Suprapubic skin (tissue), 4 donors: ENCODE results near the gene RILPL2. TPM values are rescaled to one million over a fixed set of nuclear protein-coding genes. Genes with fewer than 3 reads are reported as not detected.
"Not testable (repeated sequence)": the region's sequence is repeated elsewhere in the genome, so short reads cannot be mapped to it uniquely, and the experiment has no call there.

Experiments used
- DNase-seq, 2 donors: peaks; one replicate each; pipeline ENCODE4 v3.0.0-alpha.2; 2019; ENCODE audit warnings: low spot score in 2 of 2
- H3K27ac ChIP-seq: fragments of 200-600 bp; sonication (generic); one replicate; pipeline ENCODE4 v1.5.1; 2019
- H3K27me3 ChIP-seq: fragments of 200-600 bp; sonication (generic); one replicate; pipeline ENCODE4 v1.5.1; 2019
- H3K36me3 ChIP-seq: fragments of 200-600 bp; sonication (generic); one replicate; pipeline ENCODE4 v1.5.1; 2019
- H3K4me1 ChIP-seq: fragments of 200-600 bp; sonication (generic); one replicate; pipeline ENCODE4 v1.5.1; 2019
- H3K4me3 ChIP-seq: fragments of 200-600 bp; sonication (generic); one replicate; pipeline ENCODE4 v1.5.1; 2019; ENCODE audit warnings: mild to moderate bottlenecking
- H3K9me3 ChIP-seq: fragments of 200-600 bp; sonication (generic); one replicate; pipeline ENCODE4 v1.5.1; 2019
- EP300 ChIP-seq: sonication (generic); formaldehyde crosslinking; IDR thresholded peaks from one replicate; pipeline ENCODE4 v1.6.1; 2017; ENCODE audit warnings: antibody characterized with exemption
- POLR2A ChIP-seq, 2 donors: fragments of 450-650 bp; IDR thresholded peaks; one replicate each; pipeline ENCODE4 v1.6.1; 2017; ENCODE audit warnings: antibody characterized with exemption in 2 of 2, mild to moderate bottlenecking in 2 of 2, moderate library complexity in 2 of 2
- POLR2AphosphoS5 ChIP-seq, 3 donors: sonication (generic); formaldehyde crosslinking; IDR thresholded peaks; one replicate each; pipeline ENCODE4 v1.6.1; 2017; ENCODE audit warnings: antibody characterized with exemption in 3 of 3
- WGBS: methylation state at CpG from one replicate; pipeline ENCODE4 v1.1.5; 2018; 5-methylcytosine and 5-hydroxymethylcytosine counted together
- total RNA-seq, 4 donors: library from RNA; depleted of rRNA; stranded (reverse); fragments of >200 nt; gene quantifications; one replicate each; pipeline ENCODE4 v1.1.0, GENCODE V29; 2016
- TF ChIP-seq, protein P1 (sequence below), 2 donors: fragments of 200-600 bp in 1 of 2; fragments of 450-650 bp in 1 of 2; sonication (generic) in 1 of 2; IDR thresholded peaks; one replicate each; pipeline ENCODE4 v1.5.1; 2016 to 2019; ENCODE audit warnings: antibody characterized with exemption in 2 of 2, mild to moderate bottlenecking in 1 of 2, moderate library complexity in 1 of 2

Gene RILPL2
- total RNA-seq, 4 donors from 2014 or later: 3.2 to 6.1 (median 4.3) TPM

DNA sequence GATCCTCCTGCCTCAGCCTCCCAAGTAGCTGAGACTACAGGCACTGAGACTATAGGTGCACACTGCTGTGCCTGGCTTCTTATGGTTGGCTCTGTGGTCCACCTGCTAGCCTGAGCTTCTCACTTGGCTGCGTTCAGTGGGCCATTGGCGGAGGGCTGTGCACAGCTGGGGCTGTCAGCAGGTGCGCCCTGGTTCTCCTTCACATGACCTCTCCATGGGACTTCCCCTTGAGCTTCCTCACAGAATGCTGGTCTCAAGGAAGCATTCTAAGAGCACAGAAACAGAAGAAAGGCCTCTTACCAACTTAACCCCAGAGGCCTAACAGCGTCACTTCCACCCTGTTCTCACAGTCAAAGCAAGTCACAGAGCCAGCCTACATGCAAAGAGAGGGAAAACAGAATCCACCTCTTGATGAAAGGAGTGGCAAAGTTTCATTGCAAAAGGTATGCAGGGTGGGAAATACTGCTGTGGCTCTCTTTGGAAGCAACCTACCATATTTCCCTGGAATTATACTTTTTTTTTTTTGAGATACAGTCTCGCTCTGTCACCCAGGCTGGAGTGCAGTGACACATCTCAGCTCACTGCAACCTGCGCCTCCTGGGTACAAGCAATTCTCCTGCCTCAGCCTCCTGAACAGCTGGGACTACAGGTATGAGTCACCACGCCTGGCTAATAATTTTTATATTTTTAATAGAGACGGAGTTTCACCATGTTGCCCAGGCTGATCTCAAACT is 9.3 kb downstream of the RILPL2 start:
- Histone ChIP-seq H3K9me3 (no peaks in the 10 kb centered on the region), H3K27ac (no peak overlapping the region), H3K4me1 (peaks cover 2% of the 10 kb centered on the region), H3K36me3 (peaks cover 35% of the 10 kb centered on the region), H3K27me3 (no peaks in the 10 kb centered on the region), H3K4me3 (no peak overlapping the region)
- 70% methylated on average over 5 of the region's 8 CpGs for WGBS
- TF ChIP-seq POLR2A (IDR thresholded peaks at IDR 0.05) (no peak), POLR2AphosphoS5 (IDR thresholded peaks at IDR 0.05) (no peak), EP300 (no peak)
- TF ChIP-seq, protein P1, sequence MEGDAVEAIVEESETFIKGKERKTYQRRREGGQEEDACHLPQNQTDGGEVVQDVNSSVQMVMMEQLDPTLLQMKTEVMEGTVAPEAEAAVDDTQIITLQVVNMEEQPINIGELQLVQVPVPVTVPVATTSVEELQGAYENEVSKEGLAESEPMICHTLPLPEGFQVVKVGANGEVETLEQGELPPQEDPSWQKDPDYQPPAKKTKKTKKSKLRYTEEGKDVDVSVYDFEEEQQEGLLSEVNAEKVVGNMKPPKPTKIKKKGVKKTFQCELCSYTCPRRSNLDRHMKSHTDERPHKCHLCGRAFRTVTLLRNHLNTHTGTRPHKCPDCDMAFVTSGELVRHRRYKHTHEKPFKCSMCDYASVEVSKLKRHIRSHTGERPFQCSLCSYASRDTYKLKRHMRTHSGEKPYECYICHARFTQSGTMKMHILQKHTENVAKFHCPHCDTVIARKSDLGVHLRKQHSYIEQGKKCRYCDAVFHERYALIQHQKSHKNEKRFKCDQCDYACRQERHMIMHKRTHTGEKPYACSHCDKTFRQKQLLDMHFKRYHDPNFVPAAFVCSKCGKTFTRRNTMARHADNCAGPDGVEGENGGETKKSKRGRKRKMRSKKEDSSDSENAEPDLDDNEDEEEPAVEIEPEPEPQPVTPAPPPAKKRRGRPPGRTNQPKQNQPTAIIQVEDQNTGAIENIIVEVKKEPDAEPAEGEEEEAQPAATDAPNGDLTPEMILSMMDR (IDR thresholded peaks at IDR 0.05): no peak
- no peak for DNase-seq

DNA sequence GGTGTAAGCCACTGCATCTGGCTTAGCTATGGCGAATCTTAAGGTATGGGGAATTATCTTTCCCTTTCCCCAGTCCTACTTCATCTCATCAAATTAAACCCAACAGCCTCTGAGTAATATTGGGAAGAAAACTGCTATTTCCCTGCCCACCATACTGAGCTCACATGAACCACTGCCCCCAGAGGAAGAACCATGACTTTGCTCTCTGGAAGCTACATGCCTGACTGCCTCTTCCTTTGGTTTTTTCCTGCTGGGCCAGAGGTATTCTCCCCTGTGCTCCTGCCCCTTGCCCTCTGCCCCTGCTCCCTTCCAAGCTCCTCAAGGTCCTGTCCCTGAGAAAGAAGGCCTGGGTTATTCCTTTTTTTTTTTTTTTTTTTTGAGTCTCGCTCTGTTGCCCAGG is 15.2 kb downstream of the RILPL2 start:
- no peak for TF ChIP-seq POLR2A (IDR thresholded peaks at IDR 0.05)
- no peak for TF ChIP-seq EP300

DNA sequence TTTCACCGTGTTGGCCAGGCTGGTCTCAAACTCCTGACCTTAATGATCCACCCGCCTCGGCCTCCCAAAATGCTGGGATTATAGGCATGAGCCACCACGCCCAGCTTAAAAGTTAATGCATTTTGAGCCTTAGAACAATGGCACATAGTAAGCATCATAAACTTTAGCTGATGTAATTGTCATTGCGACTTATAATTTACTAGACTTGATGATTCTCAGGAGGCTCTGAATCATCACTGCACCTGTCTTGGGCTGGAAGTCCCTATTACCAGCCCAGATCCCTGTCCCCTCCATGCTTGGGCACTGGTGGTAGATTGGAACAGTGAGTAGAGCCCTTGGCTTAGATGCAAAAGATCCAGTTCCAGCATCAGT is 26.5 kb downstream of the RILPL2 start:
- TF ChIP-seq POLR2AphosphoS5 (IDR thresholded peaks at IDR 0.05) (no peak), EP300 (no peak), POLR2A (IDR thresholded peaks at IDR 0.05) (no peak)
- TF ChIP-seq, protein P1 (IDR thresholded peaks at IDR 0.05): no peak
- H3K27me3 ChIP-seq: no peaks in the 10 kb centered on the region
- H3K27ac ChIP-seq: no peak overlapping the region
- no peaks in the 10 kb centered on the region for H3K4me1 ChIP-seq
- WGBS: 92% methylated on average over 5 of the region's 5 CpGs
- H3K4me3 ChIP-seq: no peak overlapping the region
- no peaks in the 10 kb centered on the region for H3K9me3 ChIP-seq
- peaks cover 34% of the 10 kb centered on the region for H3K36me3 ChIP-seq
- no peak for DNase-seq

More for the DNA sequence above, 15.2 kb downstream of the RILPL2 start:
- H3K27ac ChIP-seq: no peak overlapping the region
- H3K9me3 ChIP-seq: no peaks in the 10 kb centered on the region
- no peaks in the 10 kb centered on the region for H3K27me3 ChIP-seq
- WGBS: 100% methylated on average over 2 of the region's 2 CpGs
- H3K4me3 ChIP-seq: no peak overlapping the region
- DNase-seq: no peak
- peaks cover 32% of the 10 kb centered on the region for H3K36me3 ChIP-seq
- no peaks in the 10 kb centered on the region for H3K4me1 ChIP-seq

DNA sequence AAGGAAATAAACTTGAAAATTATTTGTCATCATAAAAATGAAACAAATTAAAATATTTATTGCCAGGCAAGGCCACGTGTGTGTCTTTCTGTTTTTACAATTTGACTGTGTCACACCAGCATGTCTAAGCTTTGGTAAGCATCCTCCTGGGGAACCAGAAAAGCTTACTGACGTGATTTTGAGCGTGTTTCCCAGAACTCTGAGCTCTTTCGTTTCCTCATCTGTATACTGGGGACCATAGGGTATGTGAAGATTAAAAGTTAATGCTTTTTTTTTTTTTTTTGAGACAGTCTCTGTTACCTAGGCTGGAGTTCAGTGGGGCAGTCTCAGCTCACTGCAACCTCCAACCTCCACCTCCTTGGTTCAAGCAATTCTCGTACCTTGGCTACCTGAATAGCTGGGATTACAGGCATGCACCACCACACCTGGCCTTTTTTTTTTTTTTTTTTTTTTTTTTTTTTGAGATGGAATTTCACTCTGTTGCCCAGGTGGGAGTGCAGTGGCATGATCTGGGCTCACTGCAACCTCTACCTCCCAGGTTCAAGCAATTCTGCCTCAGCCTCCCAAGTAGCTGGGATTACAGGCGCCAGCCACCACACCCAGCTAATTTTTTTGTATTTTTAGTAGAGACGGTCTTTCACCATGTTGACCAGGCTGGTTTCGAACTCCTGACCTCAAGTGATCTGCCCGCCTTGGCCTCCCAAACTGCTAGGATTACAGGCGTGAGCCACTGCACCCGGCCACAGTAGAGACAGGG is 27.0 kb downstream of the RILPL2 start:
- DNase-seq, H3K27ac ChIP-seq, H3K4me1 ChIP-seq, H3K4me3 ChIP-seq, H3K9me3 ChIP-seq, H3K27me3 ChIP-seq: not testable (repeated sequence)
- whole genome bisulfite sequencing: 87% methylated on average over 10 of the region's 11 CpGs
- peaks cover 40% of the 10 kb centered on the region for H3K36me3 ChIP-seq

DNA sequence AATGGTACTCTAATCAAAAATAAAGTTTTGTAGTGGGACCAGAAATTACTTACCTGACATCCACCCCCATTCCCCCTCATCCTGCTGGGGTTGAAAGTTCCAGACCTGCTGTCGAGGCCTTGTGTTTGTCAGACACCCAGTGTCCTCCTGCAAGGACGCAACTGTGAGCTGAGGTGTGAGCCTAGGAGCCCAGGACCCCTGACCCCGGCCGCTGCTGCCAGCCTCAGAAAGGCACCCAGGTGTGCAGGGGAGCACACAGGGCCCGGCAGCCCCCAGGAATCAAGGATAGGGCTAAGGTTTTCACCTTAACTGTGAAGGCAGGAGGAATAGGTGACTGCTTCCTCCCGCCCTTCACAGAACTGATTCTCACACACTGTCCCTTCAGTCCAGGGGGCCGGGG is 27.9 kb downstream of the RILPL2 start:
- not testable (repeated sequence) for H3K27me3 ChIP-seq, H3K9me3 ChIP-seq, H3K4me1 ChIP-seq, H3K4me3 ChIP-seq, DNase-seq, H3K27ac ChIP-seq
- WGBS: 88% methylated on average over 4 of the region's 7 CpGs
- peaks cover 48% of the 10 kb centered on the region for H3K36me3 ChIP-seq

DNA sequence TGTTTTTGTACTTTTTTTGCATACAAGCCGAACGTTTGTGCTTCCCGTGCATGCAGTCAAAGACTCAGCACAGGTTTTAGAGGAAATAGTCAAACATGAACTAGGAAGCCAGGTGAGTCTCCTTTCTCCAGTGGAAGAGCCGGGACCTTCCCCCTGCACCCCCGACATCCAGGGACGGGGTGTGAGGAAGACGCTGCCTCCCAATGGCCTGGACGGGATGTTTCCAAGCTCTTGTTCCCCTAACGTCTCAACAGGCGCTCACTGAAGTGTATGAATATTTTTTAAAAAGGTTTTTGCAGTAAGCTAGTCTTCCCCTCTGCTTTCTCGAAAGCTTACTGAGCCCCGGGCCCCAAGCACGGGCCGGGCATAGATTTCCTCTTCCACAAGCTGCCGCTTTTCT is 28.6 kb downstream of the RILPL2 start:
- H3K4me1 ChIP-seq, H3K9me3 ChIP-seq, H3K4me3 ChIP-seq, H3K27ac ChIP-seq, H3K27me3 ChIP-seq, DNase-seq: not testable (repeated sequence)
- WGBS: 79% methylated on average over 9 of the region's 15 CpGs
- H3K36me3 ChIP-seq: peaks cover 55% of the 10 kb centered on the region

DNA sequence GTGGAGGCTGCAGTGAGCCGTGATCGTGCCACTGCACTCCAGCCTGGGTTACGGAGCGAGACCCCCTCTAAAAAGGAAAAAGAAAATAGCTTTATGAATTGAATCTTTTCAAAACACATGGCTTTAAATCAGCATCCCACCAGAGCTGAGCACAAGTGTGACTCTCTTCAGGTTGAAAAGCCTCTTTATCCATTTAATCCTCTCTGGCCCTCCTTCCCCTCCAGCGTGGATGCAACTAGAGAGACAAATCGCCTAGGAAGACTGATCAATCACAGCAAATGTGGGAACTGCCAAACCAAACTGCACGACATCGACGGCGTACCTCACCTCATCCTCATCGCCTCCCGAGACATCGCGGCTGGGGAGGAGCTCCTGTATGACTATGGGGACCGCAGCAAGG is 29.2 kb downstream of the RILPL2 start:
- H3K4me3 ChIP-seq, DNase-seq, H3K27ac ChIP-seq, H3K27me3 ChIP-seq, H3K4me1 ChIP-seq, H3K9me3 ChIP-seq: not testable (repeated sequence)
- 95% methylated on average over 15 of the region's 15 CpGs for WGBS
- H3K36me3 ChIP-seq: peaks cover 61% of the 10 kb centered on the region

DNA sequence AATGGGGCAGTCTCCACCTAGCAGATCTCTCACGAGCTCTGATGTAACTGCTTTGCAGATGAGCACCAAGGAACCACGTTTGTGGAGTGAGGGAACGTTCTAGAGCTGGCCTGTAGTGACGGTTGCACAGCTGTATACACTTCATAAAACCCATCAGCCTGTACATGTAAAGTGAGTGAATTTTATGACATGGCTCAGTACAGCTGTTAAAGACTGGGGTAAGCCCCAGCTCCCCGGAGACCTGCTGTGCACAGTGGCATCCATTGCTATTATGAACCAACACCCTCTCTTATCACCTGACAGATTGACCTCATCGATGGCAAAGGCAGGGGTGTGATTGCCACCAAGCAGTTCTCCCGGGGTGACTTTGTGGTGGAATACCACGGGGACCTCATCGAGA is 31.9 kb downstream of the RILPL2 start:
- peaks cover 75% of the 10 kb centered on the region for H3K36me3 ChIP-seq

More for the DNA sequence above, 31.9 kb downstream of the RILPL2 start:
- 93% methylated on average over 7 of the region's 9 CpGs for WGBS
- Histone ChIP-seq H3K9me3 (no peaks in the 10 kb centered on the region), H3K4me3 (no peak overlapping the region), H3K27ac (no peak overlapping the region), H3K27me3 (no peaks in the 10 kb centered on the region), H3K4me1 (peaks cover 11% of the 10 kb centered on the region)
- TF ChIP-seq EP300: no peak
- no peak for DNase-seq
